Neural progenitor cell (in vitro differentiated cells): Measurements from ENCODE around the gene MEG3. TPM values are rescaled to one million over a fixed set of nuclear protein-coding genes. Genes with fewer than 3 reads are reported as not detected.

Source experiments
- DNase-seq: peaks from one replicate; pipeline ENCODE4 v3.0.0-alpha.2; 2016; ENCODE audit warnings: low spot score
- H2AFZ ChIP-seq: fragments of 200-600 bp; sonication (generic); replicated peaks from 2 replicates; pipeline ENCODE4 v1.6.1; 2016; ENCODE audit warnings: antibody characterized with exemption
- H3F3A ChIP-seq: fragments of 200-600 bp; sonication (generic); 2 replicates; pipeline ENCODE4 v1.6.1; 2016; ENCODE audit warnings: antibody characterized with exemption, low read depth
- H3K27ac ChIP-seq: fragments of 200-600 bp; sonication (generic); 2 replicates; pipeline ENCODE4 v1.5.1; 2016; ENCODE audit warnings: mild to moderate bottlenecking
- H3K27me3 ChIP-seq: fragments of 200-600 bp; sonication (generic); 2 replicates; pipeline ENCODE4 v1.6.1; 2016; ENCODE audit warnings: mild to moderate bottlenecking, moderate library complexity
- H3K36me3 ChIP-seq: fragments of 200-600 bp; sonication (generic); 2 replicates; pipeline ENCODE4 v1.5.1; 2016
- H3K4me1 ChIP-seq: fragments of 200-600 bp; sonication (generic); 2 replicates; pipeline ENCODE4 v1.6.1; 2016; ENCODE audit warnings: mixed run types
- H3K4me2 ChIP-seq: fragments of 200-600 bp; sonication (generic); 2 replicates; pipeline ENCODE4 v1.6.1; 2016
- H3K4me3 ChIP-seq: fragments of 200-600 bp; sonication (generic); 2 replicates; pipeline ENCODE4 v1.5.1; 2016
- H3K79me2 ChIP-seq: fragments of 200-600 bp; sonication (generic); 2 replicates; pipeline ENCODE4 v1.6.1; 2016; ENCODE audit warnings: low read depth
- H3K9ac ChIP-seq: fragments of 200-600 bp; sonication (generic); 2 replicates; pipeline ENCODE4 v1.6.1; 2016
- H3K9me3 ChIP-seq: fragments of 200-600 bp; sonication (generic); 2 replicates; pipeline ENCODE4 v1.5.1; 2016; ENCODE audit warnings: low read depth
- H4K20me1 ChIP-seq: fragments of 200-600 bp; sonication (generic); 2 replicates; pipeline ENCODE4 v1.6.1; 2016; ENCODE audit warnings: low read depth
- H3K27ac Mint-ChIP-seq: 3 replicates; pipeline ENCODE4 v1.8.0; 2021; ENCODE audit warnings: mixed read lengths
- H3K27me3 Mint-ChIP-seq: 2 replicates; pipeline ENCODE4 v1.8.0; 2022; ENCODE audit warnings: low read depth, mild to moderate bottlenecking, inconsistent platforms, moderate library complexity, mixed read lengths; ENCODE audit not compliant: insufficient read depth
- H3K36me3 Mint-ChIP-seq: 3 replicates; pipeline ENCODE4 v1.8.0; 2021; ENCODE audit warnings: mixed read lengths
- H3K4me1 Mint-ChIP-seq: 3 replicates; pipeline ENCODE4 v1.8.0; 2021; ENCODE audit warnings: mixed read lengths
- H3K4me3 Mint-ChIP-seq: 3 replicates; pipeline ENCODE4 v1.8.0; 2021; ENCODE audit warnings: mild to moderate bottlenecking, moderate library complexity, mixed read lengths
- H3K9me3 Mint-ChIP-seq: 3 replicates; pipeline ENCODE4 v1.8.0; 2020; ENCODE audit warnings: mixed read lengths
- CTCF ChIP-seq: fragments of 200-600 bp; sonication (generic); IDR thresholded peaks from 2 replicates; pipeline ENCODE4 v1.5.1; 2017; ENCODE audit warnings: antibody characterized with exemption, mild to moderate bottlenecking
- EZH2 ChIP-seq: fragments of 200-600 bp; sonication (generic); IDR thresholded peaks from 2 replicates; pipeline ENCODE4 v1.6.1; 2017; ENCODE audit warnings: antibody characterized with exemption, mild to moderate bottlenecking, moderate library complexity
- EZH2phosphoT487 ChIP-seq: fragments of 200-600 bp; sonication (generic); IDR thresholded peaks from 2 replicates; pipeline ENCODE4 v1.6.1; 2017; ENCODE audit warnings: antibody characterized with exemption
- total RNA-seq: library from RNA; depleted of rRNA; stranded (reverse); fragments of >200 nt; gene quantifications from 2 replicates; pipeline ENCODE4 v1.2.3, GENCODE V29; 2015; ENCODE audit warnings: low replicate concordance

MEG3 gene
- total RNA-seq, 1 donor from 2014 or later, result 10.6 TPM

- peak overlapping the region; percentile 52 for H3K4me3 ChIP-seq
- DNase-seq, result peak; percentile 26
These were observed 79.2 kb downstream of the MEG3 start for GRCh38 chr14:100905166-100905565.

GRCh38 chr14:100906420-100906819, 80.5 kb downstream of the MEG3 start:
- peaks cover 42% of the 10 kb centered on the region for H3K4me1 Mint-ChIP-seq
- H2AFZ ChIP-seq, result no peak overlapping the region
- H3K27ac ChIP-seq, result no peak overlapping the region
- no peaks in the 10 kb centered on the region for H4K20me1 ChIP-seq
- peaks cover 3% of the 10 kb centered on the region for H3K9me3 Mint-ChIP-seq
- peaks cover 14% of the 10 kb centered on the region for H3K27me3 ChIP-seq
- peaks cover 52% of the 10 kb centered on the region for H3K4me1 ChIP-seq
- TF ChIP-seq EZH2phosphoT487, result no peak
- peak; percentile 72 for TF ChIP-seq CTCF
- TF ChIP-seq EZH2, result no peak
- H3K27me3 Mint-ChIP-seq, result peaks cover 27% of the 10 kb centered on the region
- H3K36me3 ChIP-seq, result no peaks in the 10 kb centered on the region
- no peak overlapping the region for H3K27ac Mint-ChIP-seq
- H3K4me3 Mint-ChIP-seq, result no peak overlapping the region
- peak overlapping the region; percentile 17 for H3K4me2 ChIP-seq
- peaks cover 49% of the 10 kb centered on the region for H3F3A ChIP-seq
- DNase-seq, result peak; percentile 77
- no peak overlapping the region for H3K4me3 ChIP-seq
- no peaks in the 10 kb centered on the region for H3K79me2 ChIP-seq
- no peak overlapping the region for H3K9ac ChIP-seq
- H3K9me3 ChIP-seq, result no peaks in the 10 kb centered on the region
- no peaks in the 10 kb centered on the region for H3K36me3 Mint-ChIP-seq

More at GRCh38 chr14:100905166-100905565, 79.2 kb downstream of the MEG3 start:
- H3K27me3 Mint-ChIP-seq, result peaks cover 29% of the 10 kb centered on the region
- H3K4me1 ChIP-seq, result peaks cover 59% of the 10 kb centered on the region
- no peaks in the 10 kb centered on the region for H3K9me3 ChIP-seq
- H3K4me2 ChIP-seq, result peak overlapping the region; percentile 96
- H3K4me3 Mint-ChIP-seq, result peak overlapping the region; percentile 86
- H3K79me2 ChIP-seq, result no peaks in the 10 kb centered on the region
- H3K9me3 Mint-ChIP-seq, result peaks cover 3% of the 10 kb centered on the region
- H3K27ac ChIP-seq, result no peak overlapping the region
- no peaks in the 10 kb centered on the region for H4K20me1 ChIP-seq
- no peak overlapping the region for H3K9ac ChIP-seq
- H3K27ac Mint-ChIP-seq, result no peak overlapping the region
- H3K36me3 Mint-ChIP-seq, result no peaks in the 10 kb centered on the region
- H3K27me3 ChIP-seq, result peaks cover 14% of the 10 kb centered on the region
- H3F3A ChIP-seq, result peaks cover 62% of the 10 kb centered on the region
- no peaks in the 10 kb centered on the region for H3K36me3 ChIP-seq
- peaks cover 52% of the 10 kb centered on the region for H3K4me1 Mint-ChIP-seq
- TF ChIP-seq CTCF (no peak), EZH2phosphoT487 (no peak), EZH2 (no peak)
- H2AFZ ChIP-seq, result no peak overlapping the region

- Histone ChIP-seq H3K36me3 (no peaks in the 10 kb centered on the region), H3K4me1 (peaks cover 59% of the 10 kb centered on the region), H3K4me2 (no peak overlapping the region), H2AFZ (no peak overlapping the region), H3K27me3 (peaks cover 14% of the 10 kb centered on the region), H4K20me1 (no peaks in the 10 kb centered on the region), H3K79me2 (no peaks in the 10 kb centered on the region), H3K9me3 (no peaks in the 10 kb centered on the region), H3K27ac (no peak overlapping the region), H3F3A (peaks cover 44% of the 10 kb centered on the region), H3K9ac (no peak overlapping the region), H3K4me3 (no peak overlapping the region)
- no peak overlapping the region for H3K27ac Mint-ChIP-seq
- no peak for TF ChIP-seq EZH2phosphoT487
- TF ChIP-seq CTCF, result no peak
- TF ChIP-seq EZH2, result no peak
- H3K36me3 Mint-ChIP-seq, result no peaks in the 10 kb centered on the region
- H3K4me1 Mint-ChIP-seq, result peaks cover 42% of the 10 kb centered on the region
- H3K27me3 Mint-ChIP-seq, result peaks cover 25% of the 10 kb centered on the region
- H3K9me3 Mint-ChIP-seq, result peaks cover under 1% of the 10 kb centered on the region
- H3K4me3 Mint-ChIP-seq, result no peak overlapping the region
- DNase-seq, result no peak
These were observed 81.3 kb downstream of the MEG3 start for GRCh38 chr14:100907240-100907639.
